ENCODE results near the gene GLI2.

Gene GLI2

DNA sequence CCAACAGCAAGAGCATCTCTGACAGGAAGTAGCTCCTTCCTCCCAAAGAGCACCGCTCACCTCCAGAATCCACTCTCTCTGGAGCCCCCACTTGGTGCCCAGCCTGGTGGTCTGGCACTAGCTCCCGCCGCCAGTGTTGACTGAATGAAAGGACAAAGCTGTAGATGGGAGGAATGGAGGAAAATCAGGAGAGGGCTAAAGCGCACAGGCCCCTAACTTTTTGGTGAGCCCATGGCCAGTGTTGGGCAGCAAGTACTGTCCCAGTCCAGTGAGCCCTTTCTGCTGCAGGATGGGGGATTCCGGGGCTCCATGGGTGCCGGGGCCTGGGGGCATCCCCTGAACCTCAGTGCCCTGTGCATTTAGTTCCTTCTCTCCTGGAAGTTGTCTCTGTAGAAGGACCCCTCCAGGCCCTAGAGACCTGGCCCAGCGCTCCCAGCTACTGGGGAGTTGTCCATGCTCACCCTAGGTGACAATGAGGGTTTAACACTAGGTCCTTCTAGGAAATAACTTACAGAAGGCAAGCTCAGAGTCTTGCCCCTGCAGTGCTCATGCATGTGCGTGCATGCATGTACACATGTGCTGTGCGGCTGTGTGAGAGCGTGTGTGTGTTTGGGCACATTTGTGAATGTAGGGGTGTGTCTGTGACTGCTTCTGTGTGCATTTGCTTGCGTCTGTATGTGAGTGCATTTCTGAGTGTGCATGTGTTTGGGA lies 33.6 kb downstream of the GLI2 start:
- DNase-seq (ENCODE audit: low read depth in 4 of 4, low spot score in 1 of 4): no peak

DNA sequence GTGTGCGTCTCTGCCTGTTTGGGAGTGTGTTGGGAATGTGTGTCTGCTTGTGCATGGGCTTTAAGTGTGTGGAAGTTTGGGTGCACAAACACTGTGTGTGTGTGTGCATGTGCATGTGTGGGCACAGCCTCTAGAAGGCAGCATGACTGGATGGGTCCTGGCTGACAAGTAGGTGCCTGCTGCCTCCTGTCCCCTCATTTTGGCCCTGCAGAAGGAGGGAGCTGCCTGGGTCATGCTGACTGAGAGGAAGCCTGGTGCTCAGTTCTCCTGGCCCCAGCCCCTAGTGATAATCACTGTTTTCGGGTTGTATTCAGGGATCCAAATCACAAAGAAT lies 34.1 kb downstream of the GLI2 start:
- no peak for DNase-seq (ENCODE audit: low read depth in 4 of 4, low spot score in 1 of 4)

DNA sequence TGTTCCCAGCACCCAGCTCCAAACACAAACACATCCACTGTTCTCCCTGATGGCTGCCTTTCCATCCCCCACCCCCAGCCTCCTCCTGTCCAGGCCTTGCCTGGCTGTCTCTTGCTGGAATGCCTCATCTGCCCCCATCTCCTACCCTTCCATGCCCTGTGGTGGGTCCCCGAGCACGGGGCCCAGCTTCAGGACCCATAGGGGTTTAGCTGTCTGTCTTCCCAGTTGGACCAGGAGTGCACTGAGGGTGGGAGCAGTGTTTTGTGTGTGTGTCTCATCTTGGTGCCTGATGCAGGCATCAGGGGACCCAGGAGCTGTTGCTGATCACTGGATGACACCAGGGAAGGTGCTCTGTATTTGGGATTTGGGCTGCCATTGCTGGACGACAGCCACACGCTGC lies 34.5 kb downstream of the GLI2 start:
- DNase-seq (ENCODE audit: low read depth in 4 of 4, low spot score in 1 of 4): no peak

DNA sequence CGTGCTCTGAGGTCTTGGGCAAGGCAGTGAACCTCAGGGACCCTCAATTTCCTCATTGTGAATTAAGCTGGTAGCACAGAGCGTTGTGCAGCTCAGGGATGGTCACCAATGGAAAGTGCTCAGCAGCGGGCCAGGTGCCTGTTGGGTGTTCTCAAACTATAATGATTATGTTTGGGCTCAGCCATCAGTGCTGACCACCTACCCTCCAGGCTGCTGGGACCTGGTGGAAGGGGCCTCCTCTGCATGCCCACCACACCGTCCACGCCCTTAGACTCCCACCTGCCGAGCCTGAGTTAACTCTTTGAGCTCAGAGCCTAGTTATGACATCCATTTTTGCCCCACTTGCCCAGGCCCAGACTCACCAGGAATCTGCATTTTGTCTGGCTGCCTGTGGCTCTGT lies 35.0 kb downstream of the GLI2 start:
- no peak for DNase-seq (ENCODE audit: low read depth in 4 of 4, low spot score in 1 of 4)

DNA sequence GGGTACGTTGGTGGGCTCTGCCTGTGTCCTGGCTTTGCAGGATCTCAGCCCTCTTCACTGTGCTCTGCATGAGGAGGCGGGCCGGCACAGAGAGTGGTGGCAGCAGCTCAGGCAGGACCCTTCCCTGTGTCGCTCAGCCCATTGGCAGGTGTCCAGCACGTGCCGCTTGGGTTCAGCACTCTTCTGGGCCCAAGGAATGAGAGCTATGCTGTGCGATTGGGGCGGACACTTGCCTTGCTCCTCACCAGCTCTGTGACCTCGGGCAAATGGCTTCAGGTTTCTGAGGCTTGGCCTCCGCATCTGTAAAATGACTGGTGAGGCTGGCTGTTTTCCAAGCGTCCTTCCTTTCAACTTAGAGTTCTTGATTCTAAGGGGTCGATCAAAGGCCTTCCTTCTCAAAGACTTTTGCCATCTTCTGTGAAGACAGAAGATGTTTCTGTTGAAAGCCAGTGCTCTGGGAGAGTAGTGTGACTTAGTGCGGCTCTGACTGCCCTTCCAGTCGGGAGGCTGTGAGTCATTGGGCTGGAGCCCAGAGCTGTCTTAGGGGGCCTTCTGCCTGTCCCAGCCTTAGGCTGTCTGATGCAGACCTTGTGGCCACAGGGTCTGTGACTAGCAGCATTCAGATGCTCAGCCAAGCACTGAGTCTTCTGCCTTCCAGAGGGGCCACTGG lies 35.6 kb downstream of the GLI2 start:
- no peak for DNase-seq (ENCODE audit: low read depth in 4 of 4, low spot score in 1 of 4)

DNA sequence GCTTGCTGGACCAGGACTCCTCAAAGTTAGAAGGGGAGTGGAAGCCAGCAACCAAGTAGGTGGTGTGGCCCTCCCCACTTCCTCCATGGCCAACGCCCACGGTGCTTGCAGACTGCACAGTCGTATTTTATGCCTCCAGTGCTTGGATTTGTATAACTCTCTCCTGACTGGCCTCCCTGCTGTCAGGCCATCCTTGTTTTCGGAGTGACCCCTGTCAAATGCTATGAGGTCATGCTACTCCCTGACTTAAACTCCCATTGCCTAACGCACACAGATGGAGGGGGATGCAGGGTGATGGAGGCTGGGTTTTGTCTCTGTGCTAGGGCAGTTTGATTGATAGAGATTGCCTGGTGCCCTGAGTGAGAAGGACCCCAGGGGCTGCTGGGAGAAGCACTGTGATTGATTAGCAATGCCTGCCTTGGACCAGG lies 36.1 kb downstream of the GLI2 start:
- no peak for DNase-seq (ENCODE audit: low read depth in 4 of 4, low spot score in 1 of 4)

DNA sequence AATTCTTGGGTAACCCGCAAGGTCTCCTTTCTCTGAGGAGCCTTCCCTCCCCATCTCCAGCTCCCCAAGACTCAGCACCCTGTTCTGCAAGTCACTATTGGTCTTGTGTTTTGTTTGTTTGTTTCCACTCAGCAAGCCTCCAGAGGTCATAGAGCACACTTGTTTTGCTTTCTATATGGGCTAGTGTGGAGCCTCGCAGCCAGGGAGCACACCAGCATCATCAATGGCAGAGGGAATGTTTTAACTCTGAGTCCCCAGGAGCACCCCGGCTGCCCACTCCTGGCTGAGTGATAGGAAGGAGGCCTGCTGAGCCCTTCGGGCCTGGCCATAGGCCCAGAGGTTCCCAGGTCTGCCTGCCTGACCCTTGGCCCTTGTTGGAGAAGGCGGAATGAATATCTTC lies 36.6 kb downstream of the GLI2 start:
- no peak for DNase-seq (ENCODE audit: low read depth in 4 of 4, low spot score in 1 of 4)

DNA sequence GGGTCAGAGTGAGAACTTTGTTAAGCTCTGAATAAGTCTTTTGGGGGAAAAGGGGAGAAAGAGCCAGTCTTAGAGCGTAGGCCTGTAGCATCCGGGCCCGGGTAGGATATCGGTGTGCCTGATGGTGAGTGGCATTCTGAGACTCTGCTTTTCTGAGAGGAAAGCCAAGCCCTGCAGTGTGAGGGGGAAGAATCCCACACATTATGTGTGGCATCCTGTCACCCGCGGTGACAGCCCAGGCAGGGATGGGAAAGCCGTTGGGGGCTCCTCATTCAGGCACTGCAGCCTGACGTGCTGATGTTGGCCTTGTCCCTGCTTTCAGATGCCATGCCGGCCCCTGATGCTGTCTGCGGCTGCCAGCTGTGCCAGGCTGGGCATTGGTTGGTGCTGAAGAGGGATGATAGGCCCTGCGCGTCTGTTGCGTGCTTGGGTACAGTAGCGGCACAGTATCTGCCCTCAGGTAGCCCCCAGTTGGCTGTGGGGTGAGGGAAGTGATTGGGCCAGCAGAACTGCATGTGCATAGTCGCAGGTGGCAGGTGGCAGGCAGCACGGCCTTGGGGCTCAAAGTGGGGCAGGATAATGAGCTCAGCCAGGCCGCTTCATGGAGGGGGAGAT lies 37.6 kb downstream of the GLI2 start:
- no peak for DNase-seq (ENCODE audit: low read depth in 4 of 4, low spot score in 1 of 4)

DNA sequence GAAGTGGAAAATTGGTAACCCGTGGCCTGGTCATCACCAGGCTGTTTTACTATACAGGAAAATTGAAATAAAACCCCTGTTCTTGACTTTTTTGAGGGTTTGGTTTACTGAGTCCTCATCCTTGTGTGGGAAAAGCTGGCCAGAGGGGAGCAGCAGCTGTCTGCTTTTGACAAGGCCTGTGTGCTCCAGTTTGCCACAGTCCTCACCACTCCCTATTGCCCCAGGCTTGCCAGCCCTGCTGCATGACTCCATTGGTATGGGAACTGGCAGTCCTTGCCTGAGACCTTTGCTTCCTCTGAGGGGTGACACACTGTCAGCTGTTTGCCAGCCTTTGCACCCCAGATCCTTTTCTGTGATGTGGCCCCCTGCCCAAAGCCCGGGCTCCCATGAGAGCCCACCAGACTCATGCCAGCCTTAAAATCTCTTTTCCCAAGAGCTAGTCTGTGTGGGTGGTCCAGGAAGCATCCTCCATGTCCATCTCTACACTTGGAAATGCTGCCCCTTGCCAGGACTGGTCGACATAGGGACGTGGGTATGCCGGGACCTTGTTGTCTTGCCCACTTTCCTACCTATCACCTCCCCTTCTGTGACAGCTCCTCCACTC lies 39.0 kb downstream of the GLI2 start:
- no peak for DNase-seq (ENCODE audit: low read depth in 4 of 4, low spot score in 1 of 4)

DNA sequence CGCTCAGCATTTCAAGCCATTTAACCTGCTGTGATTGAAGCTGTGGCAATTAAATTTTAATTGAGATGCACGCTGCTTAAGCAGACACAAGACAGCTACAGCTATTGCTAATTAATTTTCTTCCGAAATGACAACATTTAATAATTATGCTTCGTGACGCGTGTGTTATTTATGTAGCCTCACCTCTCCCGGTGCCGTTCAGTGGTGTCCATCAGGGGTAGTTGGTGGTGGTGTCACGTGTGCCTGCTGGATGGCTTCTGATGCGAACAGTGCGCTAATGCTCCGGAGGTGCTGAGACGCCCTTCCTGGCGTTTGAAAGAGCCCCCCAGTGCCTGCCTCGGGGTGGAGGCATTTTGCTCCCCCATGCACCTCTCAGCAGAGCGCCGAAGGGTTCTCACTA lies 39.5 kb downstream of the GLI2 start:
- no peak for DNase-seq (ENCODE audit: low read depth in 4 of 4, low spot score in 1 of 4)

DNA sequence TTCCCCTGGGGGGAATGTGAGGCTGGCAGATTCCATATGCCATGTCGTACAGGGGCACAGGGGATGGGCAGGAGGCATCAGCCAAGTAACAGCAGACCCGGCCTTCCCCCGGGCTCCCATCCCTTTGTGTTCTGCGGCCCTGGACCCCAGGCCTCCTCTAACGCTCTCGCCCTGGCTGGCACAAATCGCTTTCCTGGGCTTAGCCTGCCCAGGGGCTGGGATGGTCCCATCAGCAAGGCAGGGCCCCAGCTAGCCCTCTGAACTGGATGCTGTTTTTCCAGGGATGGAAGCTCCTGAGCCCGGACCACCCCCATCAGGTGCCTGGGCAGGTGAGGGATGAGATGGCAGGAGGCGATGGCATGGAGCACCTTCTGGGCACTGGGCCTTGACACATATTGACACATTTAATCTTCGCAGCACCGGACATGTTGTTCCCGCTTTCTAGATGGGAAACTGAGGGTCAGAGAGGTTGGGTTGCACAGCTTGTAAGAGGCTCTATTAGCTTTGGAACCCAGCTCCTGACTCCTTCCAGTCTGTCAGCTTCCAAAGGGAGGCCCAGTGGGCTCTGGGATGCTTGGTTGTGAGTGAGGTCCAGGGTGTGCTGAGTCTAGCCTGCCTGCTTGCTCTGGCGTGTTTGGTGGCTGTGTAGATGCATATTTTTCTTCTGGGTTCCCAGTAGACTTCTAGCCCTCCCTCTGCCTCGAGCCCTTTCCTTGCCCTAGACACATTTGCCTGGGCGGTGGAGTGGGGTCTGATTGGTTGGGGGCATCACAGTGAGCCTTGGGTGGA lies 40.3 kb downstream of the GLI2 start:
- no peak for DNase-seq (ENCODE audit: low read depth in 4 of 4, low spot score in 1 of 4)

DNA sequence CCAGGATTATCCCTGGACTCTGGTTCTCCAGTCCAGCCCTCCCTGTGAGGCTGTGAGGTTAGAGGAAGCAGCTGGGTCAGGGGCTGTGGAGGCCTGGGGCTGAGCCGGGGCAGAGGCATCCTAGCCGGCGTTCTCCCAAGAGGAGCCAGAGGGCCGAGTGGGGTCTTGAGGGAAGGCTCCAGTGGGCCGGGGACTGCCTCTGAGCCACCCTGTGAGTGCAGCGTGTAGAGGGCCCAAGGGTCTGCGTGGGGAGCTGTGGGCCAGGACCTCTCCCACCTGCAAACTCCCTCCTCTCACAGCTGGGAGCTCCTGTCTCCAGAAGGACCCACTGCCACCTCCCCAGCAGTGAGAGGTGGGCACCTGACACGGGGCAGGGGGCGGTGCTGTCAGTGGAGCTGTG lies 41.0 kb downstream of the GLI2 start:
- DNase-seq (ENCODE audit: low read depth in 4 of 4, low spot score in 1 of 4): no peak

DNA sequence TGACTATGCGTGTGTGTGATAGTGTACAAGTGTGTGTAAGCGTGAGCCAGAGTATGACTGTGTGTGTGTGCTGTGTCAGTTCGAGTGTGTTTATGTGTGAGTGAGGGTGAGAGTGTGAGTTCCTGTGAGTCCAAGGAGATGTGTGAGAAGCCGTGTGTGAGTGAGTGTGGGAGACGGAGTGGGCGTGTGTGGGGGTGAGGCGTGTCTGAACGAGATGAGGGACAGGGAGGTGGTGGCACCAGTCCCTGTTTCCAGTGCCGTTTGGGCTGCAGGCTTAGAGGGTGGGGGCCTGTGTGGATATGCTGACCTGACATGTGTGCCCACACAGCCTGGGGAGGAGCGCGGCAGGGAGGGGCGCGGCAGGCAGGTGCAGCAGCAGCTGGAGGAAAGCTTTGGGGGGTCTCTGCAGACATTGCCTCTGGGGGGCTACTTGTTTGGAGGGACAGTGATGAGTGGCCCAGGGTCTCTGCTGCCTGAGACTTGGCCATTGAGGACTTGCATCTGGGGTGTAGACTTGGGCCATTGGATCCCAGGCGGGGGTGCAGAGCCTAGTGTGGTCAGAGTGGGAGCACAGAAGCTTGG lies 41.6 kb downstream of the GLI2 start:
- DNase-seq (ENCODE audit: low read depth in 4 of 4, low spot score in 1 of 4): no peak

DNA sequence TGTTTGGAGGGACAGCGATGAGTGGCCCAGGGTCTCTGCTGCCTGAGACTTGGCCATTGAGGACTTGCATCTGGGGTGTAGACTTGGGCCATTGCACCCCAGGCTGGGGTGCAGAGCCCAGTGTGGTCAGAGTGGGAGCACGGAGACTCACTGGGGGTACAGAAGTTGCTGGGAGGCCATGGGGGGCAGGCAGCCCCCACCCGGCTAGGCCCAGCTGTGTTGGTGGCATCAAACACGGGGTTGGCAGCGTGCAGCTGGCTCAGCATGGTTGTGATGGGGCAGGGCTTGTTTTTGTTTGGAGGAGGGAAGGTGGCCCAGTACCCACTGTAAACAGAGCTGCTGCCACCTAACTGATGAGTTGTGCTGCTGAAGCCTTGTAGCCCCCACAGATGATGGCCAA lies 42.1 kb downstream of the GLI2 start:
- DNase-seq (ENCODE audit: low read depth in 4 of 4, low spot score in 1 of 4): no peak

DNA sequence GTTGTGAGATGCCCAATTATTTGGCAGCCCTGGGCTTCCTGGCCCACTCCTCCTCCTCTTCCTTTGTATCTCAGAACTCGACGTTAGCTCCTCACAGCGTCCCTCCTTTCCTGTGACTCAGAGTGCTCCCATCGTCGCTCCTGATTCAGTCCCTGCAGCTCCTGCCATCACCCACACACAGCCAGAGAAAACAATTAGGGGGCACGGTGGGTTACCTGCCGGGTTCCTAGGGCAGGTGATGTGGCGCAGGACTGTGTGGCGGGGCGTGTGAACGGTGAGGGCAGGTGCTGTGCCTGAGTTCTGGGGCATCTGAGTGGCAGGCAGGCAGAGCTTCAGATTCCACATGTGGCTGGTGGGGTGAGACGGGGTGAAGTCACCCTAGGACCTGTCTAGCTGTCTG lies 42.6 kb downstream of the GLI2 start:
- DNase-seq (ENCODE audit: low read depth in 4 of 4, low spot score in 1 of 4): no peak

DNA sequence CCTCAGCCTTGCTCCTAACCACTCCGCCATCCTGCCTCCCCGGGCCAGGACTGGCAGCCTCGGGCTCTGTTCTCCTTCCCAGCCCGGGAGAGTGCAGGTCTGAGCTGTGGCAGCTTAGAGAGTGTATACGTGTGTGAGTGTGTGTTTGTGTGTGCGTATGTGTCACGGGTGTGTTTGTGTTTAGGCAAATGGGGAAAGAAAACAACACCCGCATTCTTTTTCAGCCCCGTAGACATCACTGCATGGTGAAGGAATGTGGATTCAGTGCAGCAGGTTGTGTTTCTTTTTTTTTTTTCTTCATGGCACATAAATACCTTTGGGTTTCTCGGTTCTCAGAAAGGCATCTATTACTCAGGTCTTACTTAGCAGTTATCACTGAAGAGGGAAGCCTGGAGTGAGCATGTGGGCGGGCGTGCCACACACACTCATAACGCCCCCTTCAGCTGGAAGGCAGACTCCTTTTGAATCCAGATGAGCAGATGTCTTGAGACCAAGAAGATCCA lies 44.2 kb downstream of the GLI2 start:
- no peak for DNase-seq (ENCODE audit: low read depth in 4 of 4, low spot score in 1 of 4)

DNA sequence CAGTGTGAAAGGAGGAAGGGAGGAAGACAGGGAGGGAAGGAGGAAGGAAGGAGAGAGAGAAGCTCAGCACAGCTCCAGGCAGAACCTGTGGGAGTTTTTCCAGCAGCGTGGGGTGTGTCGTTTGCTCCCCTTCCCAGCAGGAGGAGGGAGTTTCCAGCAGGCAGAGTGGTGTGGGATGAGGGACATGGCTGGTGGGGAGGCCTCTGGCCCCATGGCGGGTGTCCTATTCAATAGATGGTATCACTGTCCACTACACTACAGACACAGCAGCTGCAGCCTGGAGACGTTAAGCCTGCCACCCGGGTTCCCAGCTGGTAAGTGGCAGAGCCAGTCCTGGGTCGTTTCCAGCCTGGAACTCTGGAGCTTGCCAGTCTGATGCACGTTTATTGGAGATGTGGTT lies 44.7 kb downstream of the GLI2 start:
- no peak for DNase-seq (ENCODE audit: low read depth in 4 of 4, low spot score in 1 of 4)

DNA sequence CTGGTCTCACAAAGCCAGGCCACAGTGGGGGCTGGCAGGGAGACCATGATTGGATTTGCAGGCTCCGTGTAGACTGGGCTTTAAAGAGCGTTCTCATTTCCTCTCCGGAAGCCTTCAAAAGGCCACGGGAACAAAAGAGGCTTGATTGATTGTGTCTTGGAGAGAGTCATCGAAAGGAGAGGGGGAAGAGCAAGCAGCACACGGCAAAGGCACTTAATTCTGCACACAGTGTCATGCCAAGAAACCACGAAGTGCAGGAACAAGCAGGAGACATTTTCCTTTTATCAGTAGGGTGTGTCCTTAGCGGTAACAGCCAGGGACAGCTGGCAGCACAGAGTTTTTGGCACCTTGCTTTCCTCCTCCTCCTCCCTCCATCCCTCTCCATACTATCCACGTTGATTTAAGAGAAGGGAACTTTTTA lies 47.7 kb downstream of the GLI2 start:
- DNase-seq (ENCODE audit: low read depth in 4 of 4, low spot score in 1 of 4): no peak

DNA sequence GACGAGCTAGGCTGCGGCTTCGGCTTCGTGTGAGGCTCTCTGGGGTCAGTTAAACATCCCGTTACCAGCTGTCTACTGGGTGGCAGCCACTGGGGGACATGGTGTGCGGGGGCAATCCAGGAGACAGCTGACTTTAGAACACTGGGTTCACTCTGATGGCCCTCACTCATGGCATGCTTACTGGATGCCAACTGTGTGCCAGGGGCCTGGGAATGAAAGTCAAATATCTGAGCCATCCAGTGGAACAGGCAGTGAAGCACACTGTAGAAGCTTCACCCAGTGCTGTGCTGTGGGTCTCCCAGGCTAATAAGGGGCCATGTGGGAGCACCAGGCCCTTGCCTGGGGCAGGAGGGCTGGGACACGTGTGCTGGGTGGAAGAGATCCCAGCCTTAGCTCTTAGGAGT lies 48.3 kb downstream of the GLI2 start:
- DNase-seq (ENCODE audit: low read depth in 4 of 4, low spot score in 1 of 4): no peak

Data from stimulated activated CD4-positive, alpha-beta T cell treated with anti-CD3 and anti-CD28 coated beads, Interleukin-1b, Interleukin-23, amount 100 ng/mL, for 24 hours (primary cell).